Vagina (tissue), 2 donors: ENCODE results near the gene SPAG7.
"Not testable (repeated sequence)": the region's sequence is repeated elsewhere in the genome, so short reads cannot be mapped to it uniquely, and the experiment has no call there.

ENCODE experiments used
- POLR2A ChIP-seq, 2 donors: fragments of 450-650 bp; IDR thresholded peaks; one replicate each; pipeline ENCODE4 v1.6.1; 2017; ENCODE audit warnings: antibody characterized with exemption in 2 of 2, mild to moderate bottlenecking in 2 of 2, moderate library complexity in 2 of 2
- POLR2AphosphoS5 ChIP-seq, 2 donors: sonication (generic); formaldehyde crosslinking; IDR thresholded peaks; one replicate each; pipeline ENCODE4 v1.9.0; 2017; ENCODE audit warnings: antibody characterized with exemption in 2 of 2, mild to moderate bottlenecking in 2 of 2, low read depth in 1 of 2; ENCODE audit not compliant: insufficient read depth in 1 of 2
- TF ChIP-seq, protein P1 (sequence below), 3 experiments: fragments of 450-650 bp in 2 of 3; fragments of 200-600 bp in 1 of 3; sonication (generic) in 1 of 3; IDR thresholded peaks; one replicate each; pipeline ENCODE4 v1.5.1; 2017 to 2019; ENCODE audit warnings: antibody characterized with exemption in 3 of 3, mild to moderate bottlenecking in 2 of 3, moderate library complexity in 2 of 3

DNA sequence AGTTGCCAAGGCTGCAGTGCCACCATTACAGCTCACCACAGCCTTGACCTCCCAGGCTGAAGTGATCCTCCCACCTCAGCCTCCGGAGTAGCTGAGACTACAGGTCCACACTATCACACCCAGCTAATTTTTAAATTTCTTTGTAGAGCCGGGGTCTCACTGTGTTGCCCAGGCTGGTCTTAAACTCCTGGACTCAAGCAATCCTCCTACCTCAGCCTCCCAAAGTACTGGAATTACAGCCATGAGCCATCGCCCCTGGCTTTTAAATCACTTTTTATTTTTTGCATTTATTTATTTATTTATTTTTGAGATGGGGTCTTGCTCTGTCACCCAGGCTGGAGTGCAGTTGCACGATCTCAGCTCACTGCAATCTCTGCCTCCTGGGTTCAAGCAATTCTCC lies 53.1 kb downstream of the SPAG7 start:
- TF ChIP-seq POLR2A (IDR thresholded peaks at IDR 0.05); POLR2AphosphoS5 (IDR thresholded peaks at IDR 0.05; ENCODE audit: insufficient read depth in 1 of 2, low read depth in 1 of 2): not testable (repeated sequence)
- TF ChIP-seq, protein P1, sequence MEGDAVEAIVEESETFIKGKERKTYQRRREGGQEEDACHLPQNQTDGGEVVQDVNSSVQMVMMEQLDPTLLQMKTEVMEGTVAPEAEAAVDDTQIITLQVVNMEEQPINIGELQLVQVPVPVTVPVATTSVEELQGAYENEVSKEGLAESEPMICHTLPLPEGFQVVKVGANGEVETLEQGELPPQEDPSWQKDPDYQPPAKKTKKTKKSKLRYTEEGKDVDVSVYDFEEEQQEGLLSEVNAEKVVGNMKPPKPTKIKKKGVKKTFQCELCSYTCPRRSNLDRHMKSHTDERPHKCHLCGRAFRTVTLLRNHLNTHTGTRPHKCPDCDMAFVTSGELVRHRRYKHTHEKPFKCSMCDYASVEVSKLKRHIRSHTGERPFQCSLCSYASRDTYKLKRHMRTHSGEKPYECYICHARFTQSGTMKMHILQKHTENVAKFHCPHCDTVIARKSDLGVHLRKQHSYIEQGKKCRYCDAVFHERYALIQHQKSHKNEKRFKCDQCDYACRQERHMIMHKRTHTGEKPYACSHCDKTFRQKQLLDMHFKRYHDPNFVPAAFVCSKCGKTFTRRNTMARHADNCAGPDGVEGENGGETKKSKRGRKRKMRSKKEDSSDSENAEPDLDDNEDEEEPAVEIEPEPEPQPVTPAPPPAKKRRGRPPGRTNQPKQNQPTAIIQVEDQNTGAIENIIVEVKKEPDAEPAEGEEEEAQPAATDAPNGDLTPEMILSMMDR (IDR thresholded peaks at IDR 0.05): not testable (repeated sequence)
